Adrenal gland (tissue), 5 donors: ENCODE measurements around the gene PPME1.

Source experiments
- CTCF ChIP-seq, 6 experiments: fragments of 450-650 bp in 4 of 6; fragments of 200-600 bp in 2 of 6; sonication (generic) in 1 of 6; IDR thresholded peaks; 1 replicate in 5 of 6; 2 replicates in 1 of 6; pipeline versions ENCODE4 v1.5.1 to v1.8.0; 2016 to 2021; ENCODE audit warnings: antibody characterized with exemption in 6 of 6, mild to moderate bottlenecking in 2 of 6, moderate library complexity in 1 of 6
- POLR2A ChIP-seq, 2 donors: fragments of 450-650 bp; IDR thresholded peaks; one replicate each; pipeline ENCODE4 v1.6.1; 2017; ENCODE audit warnings: antibody characterized with exemption in 2 of 2, mild to moderate bottlenecking in 2 of 2, moderate library complexity in 1 of 2
- donor health status: DM: no; HTN: no; CAD: no.

DNA sequence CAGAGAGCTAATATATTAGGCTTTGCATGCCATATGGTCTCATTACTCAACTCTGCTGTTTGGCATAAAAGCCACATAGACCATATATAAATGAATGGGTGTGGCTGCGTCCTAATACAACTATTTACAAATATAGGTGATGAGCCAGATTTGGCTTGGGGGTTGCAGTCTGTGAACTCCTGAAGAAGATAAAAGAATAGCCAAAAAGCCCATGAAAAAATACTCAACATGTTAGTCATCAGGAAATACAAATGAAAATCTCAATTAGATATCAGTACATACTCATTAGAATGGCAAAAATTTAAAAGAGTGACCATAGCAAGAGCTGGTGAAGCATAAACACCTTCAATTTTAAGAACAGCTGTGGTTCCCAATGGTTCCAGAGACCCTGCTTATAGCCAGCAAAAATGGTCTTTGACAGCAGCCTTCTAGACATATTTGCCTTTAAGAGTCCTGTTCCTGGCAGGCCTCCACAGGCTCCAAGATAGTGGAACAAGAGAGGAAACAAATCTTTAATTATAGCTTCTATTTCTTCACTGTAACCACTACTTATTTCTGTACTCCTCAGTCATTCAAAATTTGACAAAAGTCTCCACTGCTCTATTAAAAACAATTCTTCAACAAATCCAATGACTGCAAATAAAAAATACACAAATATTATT, 16.3 kb upstream of the PPME1 start:
- TF ChIP-seq CTCF (IDR thresholded peaks at IDR 0.05), result no peak
- no peak for TF ChIP-seq POLR2A (IDR thresholded peaks at IDR 0.05)
